D721Med (cell line): ENCODE measurements around the gene CLEC1A.

ENCODE experiments used
- DNase-seq: peaks from one replicate; pipeline ENCODE4 v3.0.0; 2011; ENCODE audit warnings: low spot score; ENCODE audit not compliant: insufficient read length
- FAIRE-seq: peaks from 2 replicates; lab custom pipeline; 2011; peaks lifted over from hg19 to GRCh38; lab: Jason Lieb, UNC
- CTCF ChIP-seq: IDR thresholded peaks from 2 replicates; pipeline ENCODE4 v1.5.1; 2012; ENCODE audit warnings: mild to moderate bottlenecking, control low read depth; ENCODE audit not compliant: insufficient read depth; ENCODE audit errors: missing control alignments

Gene CLEC1A

GRCh38 chr12:10098791-10099190 is at the start of gene CLEC1A:
Gene CLEC1A (minus strand): TSS chr12:10098985. CDS start chr12:10098922, 63 bp downstream.
- FAIRE-seq (no peak), DNase-seq (no peak)
- no peak for TF ChIP-seq CTCF

GRCh38 chr12:10147714-10148403 is 49.1 kb upstream of the CLEC1A start:
- FAIRE-seq (no peak), DNase-seq (no peak)
- no peak for TF ChIP-seq CTCF

GRCh38 chr12:10142976-10143589 is 44.3 kb upstream of the CLEC1A start:
- FAIRE-seq, result no peak
- DNase-seq, result no peak
- no peak for TF ChIP-seq CTCF

GRCh38 chr12:10140001-10140400 is 41.2 kb upstream of the CLEC1A start:
- no peak for FAIRE-seq

GRCh38 chr12:10136637-10137205 is 37.9 kb upstream of the CLEC1A start:
- DNase-seq, result no peak
- TF ChIP-seq CTCF, result no peak
- no peak for FAIRE-seq

More at GRCh38 chr12:10140001-10140400, 41.2 kb upstream of the CLEC1A start:
- TF ChIP-seq CTCF, result peak; percentile 82
- DNase-seq, result no peak

GRCh38 chr12:10135126-10135525 is 36.3 kb upstream of the CLEC1A start:
- no peak for TF ChIP-seq CTCF
- FAIRE-seq, result no peak

GRCh38 chr12:10132850-10133370 is 34.1 kb upstream of the CLEC1A start:
- FAIRE-seq (no peak), DNase-seq (no peak)
- no peak for TF ChIP-seq CTCF

More at GRCh38 chr12:10135126-10135525, 36.3 kb upstream of the CLEC1A start:
- no peak for DNase-seq
